CD14-positive monocyte (primary cell): Measurements from ENCODE around the gene SCN3A. TPM values are rescaled to one million over a fixed set of nuclear protein-coding genes. Genes with fewer than 3 reads are reported as not detected.

Source experiments
- DNase-seq, 3 donors: peaks; one replicate each; pipeline ENCODE4 v3.0.0-alpha.2; 2011 to 2022
- H2AFZ ChIP-seq: 2 replicates; pipeline ENCODE4 v1.6.0; 2012; ENCODE audit warnings: mild to moderate bottlenecking, low read depth, low read length, inconsistent platforms; ENCODE audit not compliant: insufficient read depth, poor library complexity, severe bottlenecking
- H3K27ac ChIP-seq, 2 donors: 1 replicate in 1 of 2; 2 replicates in 1 of 2; pipeline ENCODE4 v1.5.1; 2012 to 2013; ENCODE audit warnings: low read length in 2 of 2, control low read depth in 1 of 2, inconsistent platforms in 1 of 2, low read depth in 1 of 2, mild to moderate bottlenecking in 1 of 2
- H3K27me3 ChIP-seq, 2 donors: one replicate each; pipeline versions ENCODE4 v1.6.0 to v1.6.1; 2011 to 2013; ENCODE audit warnings: low read length in 2 of 2; ENCODE audit not compliant: control insufficient read depth in 2 of 2, insufficient read depth in 2 of 2
- H3K36me3 ChIP-seq, 2 donors: replicated peaks in 1 of 2; 1 replicate in 1 of 2; 2 replicates in 1 of 2; pipeline versions ENCODE4 v1.5.1 to v1.6.1; 2012 to 2013; ENCODE audit warnings: low read length in 2 of 2, control low read depth in 1 of 2, inconsistent platforms in 1 of 2, mild to moderate bottlenecking in 1 of 2; ENCODE audit not compliant: insufficient read depth in 2 of 2, control insufficient read depth in 1 of 2
- H3K4me1 ChIP-seq, 2 donors: 1 replicate in 1 of 2; 2 replicates in 1 of 2; pipeline versions ENCODE4 v1.5.1 to v1.6.1; 2012 to 2013; ENCODE audit warnings: low read length in 2 of 2, control low read depth in 1 of 2, inconsistent platforms in 1 of 2, mild to moderate bottlenecking in 1 of 2, moderate library complexity in 1 of 2; ENCODE audit not compliant: insufficient read depth in 2 of 2, control insufficient read depth in 1 of 2
- H3K4me2 ChIP-seq: replicated peaks from 2 replicates; pipeline ENCODE3; 2012; ENCODE audit warnings: low read length, moderate library complexity, mild to moderate bottlenecking; ENCODE audit not compliant: poor library complexity, severe bottlenecking; ENCODE audit errors: extremely low read depth
- H3K4me3 ChIP-seq, 3 experiments: fragments of 200-600 bp in 1 of 3; sonication (generic) in 1 of 3; replicated peaks in 1 of 3; 1 replicate in 2 of 3; 2 replicates in 1 of 3; pipeline ENCODE4 v1.5.1; 2011 to 2013; ENCODE audit warnings: low read length in 3 of 3, mild to moderate bottlenecking in 3 of 3, control low read depth in 2 of 3, low read depth in 2 of 3, inconsistent platforms in 1 of 3, moderate library complexity in 1 of 3
- H3K79me2 ChIP-seq: 2 replicates; pipeline ENCODE4 v1.6.0; 2012; ENCODE audit warnings: mild to moderate bottlenecking, control low read depth, inconsistent platforms, low read length, moderate library complexity; ENCODE audit not compliant: insufficient read depth
- H3K9ac ChIP-seq: 2 replicates; pipeline ENCODE4 v1.6.0; 2017; ENCODE audit warnings: low read length, mild to moderate bottlenecking; ENCODE audit not compliant: insufficient read depth, poor library complexity, severe bottlenecking
- H3K9me3 ChIP-seq, 2 donors: replicated peaks in 1 of 2; 1 replicate in 1 of 2; 2 replicates in 1 of 2; pipeline versions ENCODE4 v1.5.1 to v1.6.1; 2012 to 2013; ENCODE audit warnings: low read length in 2 of 2, control low read depth in 1 of 2; ENCODE audit not compliant: control insufficient read depth in 1 of 2, insufficient read depth in 1 of 2
- H4K20me1 ChIP-seq: 2 replicates; pipeline ENCODE4 v1.6.0; 2012; ENCODE audit warnings: mild to moderate bottlenecking, low read length, control low read depth, moderate library complexity; ENCODE audit not compliant: insufficient read depth
- H3K27ac Mint-ChIP-seq, 7 donors: one replicate each; pipeline ENCODE4 v1.8.0; 2020; ENCODE audit warnings: mild to moderate bottlenecking in 7 of 7, mixed read lengths in 7 of 7, moderate library complexity in 6 of 7, inconsistent platforms in 2 of 7
- H3K27me3 Mint-ChIP-seq, 3 donors: one replicate each; pipeline ENCODE4 v1.8.0; 2021 to 2022; ENCODE audit warnings: low read depth in 3 of 3, mild to moderate bottlenecking in 3 of 3, mixed read lengths in 3 of 3, moderate library complexity in 3 of 3, inconsistent platforms in 1 of 3
- H3K36me3 Mint-ChIP-seq, 2 donors: one replicate each; pipeline ENCODE4 v1.8.0; 2020; ENCODE audit warnings: mixed read lengths in 2 of 2, inconsistent platforms in 1 of 2, mild to moderate bottlenecking in 1 of 2
- H3K4me1 Mint-ChIP-seq: one replicate; pipeline ENCODE4 v1.8.0; 2020; ENCODE audit warnings: mild to moderate bottlenecking, mixed read lengths
- H3K4me3 Mint-ChIP-seq, 2 donors: one replicate each; pipeline ENCODE4 v1.8.0; 2020; ENCODE audit warnings: mild to moderate bottlenecking in 2 of 2, mixed read lengths in 2 of 2, moderate library complexity in 1 of 2
- H3K9me3 Mint-ChIP-seq, 7 donors: one replicate each; pipeline ENCODE4 v1.8.0; 2020 to 2022; ENCODE audit warnings: mixed read lengths in 7 of 7, mild to moderate bottlenecking in 6 of 7, moderate library complexity in 6 of 7, inconsistent platforms in 2 of 7
- WGBS: methylation state at CpG from one replicate; pipeline ENCODE4 v1.1.5; 2013; ENCODE audit warnings: missing lambda C conversion rate; ENCODE audit not compliant: insufficient coverage; 5-methylcytosine and 5-hydroxymethylcytosine counted together
- intact Hi-C, 2 donors: fragments of 100-400 bp; cut with micrococcal nuclease; formaldehyde crosslinking; loops; one replicate each; pipeline versions ENCODE4 v1.15.0 to v1.15.1; 2023
- polyA plus RNA-seq, 3 donors: library from polyadenylated mRNA; depleted of rRNA in 1 of 3; unstranded in 2 of 3; stranded (reverse) in 1 of 3; fragments of 300-500 nt in 2 of 3; fragments of >200 nt in 1 of 3; fragmentation: Illumina TruSeq in 2 of 3; gene quantifications; 1 replicate in 2 of 3; 2 replicates in 1 of 3; pipeline ENCODE4 v1.2.3, GENCODE V29; 2012 to 2021
- TF ChIP-seq, protein P1 (sequence below): fragments of 200-600 bp; IDR thresholded peaks from one replicate; pipeline ENCODE4 v1.8.0; 2022; ENCODE audit warnings: antibody characterized with exemption, mild to moderate bottlenecking

SCN3A gene
- polyA plus RNA-seq, 3 donors: 0.03 TPM; not detected in 2

DNA sequence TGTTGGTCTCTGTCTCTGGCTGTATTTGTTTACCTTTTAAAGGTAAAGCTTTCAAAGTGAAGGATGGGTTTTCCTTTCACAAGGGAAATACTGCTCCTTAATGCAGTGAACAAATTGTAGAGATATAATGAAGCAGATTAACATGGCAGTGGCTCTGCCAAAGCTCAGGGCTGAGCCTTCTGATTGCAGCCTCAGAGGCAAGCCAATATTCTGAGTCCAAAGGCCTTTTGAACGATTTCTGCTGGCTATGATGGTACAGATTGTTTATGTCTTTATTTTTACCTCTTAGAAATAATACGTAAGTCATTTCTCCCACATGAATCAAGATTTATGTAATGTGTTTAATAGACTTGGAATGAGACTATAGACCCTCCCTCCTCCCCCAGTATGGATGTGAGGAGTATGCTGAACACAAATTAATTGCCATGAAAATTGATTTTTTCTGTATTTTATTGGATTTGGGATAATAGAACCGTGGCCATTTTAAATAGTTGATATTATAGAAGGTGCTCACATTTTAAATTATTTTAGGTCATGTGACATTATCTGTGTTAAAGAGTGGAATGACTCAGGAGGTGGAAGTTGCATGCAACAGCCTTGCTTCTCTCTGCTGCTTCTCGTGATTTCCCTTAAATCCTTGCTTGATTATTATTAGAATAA, 36.1 kb upstream of the SCN3A start:
- H3K4me1 Mint-ChIP-seq: no peaks in the 10 kb centered on the region
- H3K27me3 ChIP-seq: no peaks in the 10 kb centered on the region
- peaks cover 0 to 1% (median 0%) of the 10 kb centered on the region in 7 donors for H3K9me3 Mint-ChIP-seq
- H3K79me2 ChIP-seq: no peaks in the 10 kb centered on the region
- no peak overlapping the region for H3K27ac Mint-ChIP-seq
- H2AFZ ChIP-seq: no peak overlapping the region
- no peaks in the 10 kb centered on the region for H3K36me3 Mint-ChIP-seq
- peaks cover 0 to 4% (median 2%) of the 10 kb centered on the region in 3 donors for H3K27me3 Mint-ChIP-seq
- no peak overlapping the region for H3K27ac ChIP-seq
- no peaks in the 10 kb centered on the region for H4K20me1 ChIP-seq
- H3K4me3 ChIP-seq: no peak overlapping the region
- no peak for DNase-seq
- no peak overlapping the region for H3K4me2 ChIP-seq
- TF ChIP-seq, protein P1, sequence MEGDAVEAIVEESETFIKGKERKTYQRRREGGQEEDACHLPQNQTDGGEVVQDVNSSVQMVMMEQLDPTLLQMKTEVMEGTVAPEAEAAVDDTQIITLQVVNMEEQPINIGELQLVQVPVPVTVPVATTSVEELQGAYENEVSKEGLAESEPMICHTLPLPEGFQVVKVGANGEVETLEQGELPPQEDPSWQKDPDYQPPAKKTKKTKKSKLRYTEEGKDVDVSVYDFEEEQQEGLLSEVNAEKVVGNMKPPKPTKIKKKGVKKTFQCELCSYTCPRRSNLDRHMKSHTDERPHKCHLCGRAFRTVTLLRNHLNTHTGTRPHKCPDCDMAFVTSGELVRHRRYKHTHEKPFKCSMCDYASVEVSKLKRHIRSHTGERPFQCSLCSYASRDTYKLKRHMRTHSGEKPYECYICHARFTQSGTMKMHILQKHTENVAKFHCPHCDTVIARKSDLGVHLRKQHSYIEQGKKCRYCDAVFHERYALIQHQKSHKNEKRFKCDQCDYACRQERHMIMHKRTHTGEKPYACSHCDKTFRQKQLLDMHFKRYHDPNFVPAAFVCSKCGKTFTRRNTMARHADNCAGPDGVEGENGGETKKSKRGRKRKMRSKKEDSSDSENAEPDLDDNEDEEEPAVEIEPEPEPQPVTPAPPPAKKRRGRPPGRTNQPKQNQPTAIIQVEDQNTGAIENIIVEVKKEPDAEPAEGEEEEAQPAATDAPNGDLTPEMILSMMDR: no peak
- no peaks in the 10 kb centered on the region for H3K9me3 ChIP-seq
- no peaks in the 10 kb centered on the region for H3K4me1 ChIP-seq
- H3K9ac ChIP-seq: no peak overlapping the region
- no peak overlapping the region for H3K4me3 Mint-ChIP-seq
- WGBS: no CpG with 5 or more reads among the region's 4 CpGs
- H3K36me3 ChIP-seq: no peaks in the 10 kb centered on the region
- intact Hi-C loops: no loop called here

DNA sequence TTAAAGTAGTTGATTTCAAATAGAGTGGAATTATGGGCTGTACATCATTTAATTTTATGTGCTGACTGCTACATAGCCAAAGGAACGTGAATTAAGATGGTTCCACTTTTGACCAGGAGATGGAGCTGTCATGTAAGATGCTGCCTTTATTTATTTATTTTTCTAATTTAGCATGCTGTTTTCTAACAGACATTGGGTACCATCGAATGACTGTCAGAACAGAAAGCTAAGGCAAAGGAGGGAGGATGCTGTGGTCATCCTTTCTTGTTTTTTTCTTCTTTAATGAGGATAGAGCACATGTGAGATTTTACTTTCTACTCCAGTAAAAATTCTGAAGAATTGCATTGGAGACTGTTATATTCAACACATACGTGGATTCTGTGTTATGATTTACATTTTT, 35.4 kb upstream of the SCN3A start, which contains the start of gene SCN2A:
Gene SCN2A (plus strand): TSS at position 185 of the 400 bp plus-strand sequence. CDS start 56,410 bp downstream, outside the sequence.
- no peak within 1 kb of the TSS for H3K4me3 Mint-ChIP-seq
- Histone ChIP-seq H3K4me2 (no peak within 1 kb of the TSS), H3K4me1 (no peaks in the 10 kb centered on the region), H3K79me2 (no peaks in the 10 kb centered on the region), H3K9ac (no peak within 1 kb of the TSS), H3K9me3 (no peaks in the 10 kb centered on the region), H2AFZ (no peak within 1 kb of the TSS), H3K27me3 (no peaks in the 10 kb centered on the region), H3K27ac (no peak within 1 kb of the TSS), H3K36me3 (no peaks in the 10 kb centered on the region), H3K4me3 (no peak within 1 kb of the TSS), H4K20me1 (no peaks in the 10 kb centered on the region)
- intact Hi-C loops: no loop called here
- peaks cover 0 to 4% (median 2%) of the 10 kb centered on the region in 3 donors for H3K27me3 Mint-ChIP-seq
- WGBS: no CpG with 5 or more reads among the region's 3 CpGs
- no peaks in the 10 kb centered on the region for H3K4me1 Mint-ChIP-seq
- DNase-seq: peak in 2 of 3 donors; percentile 2 to 6
- H3K9me3 Mint-ChIP-seq: peaks cover 0 to 1% (median 0%) of the 10 kb centered on the region in 7 donors
- H3K27ac Mint-ChIP-seq: peak within 1 kb of the TSS in 1 of 7 donors; percentile 13
- H3K36me3 Mint-ChIP-seq: no peaks in the 10 kb centered on the region
- TF ChIP-seq, protein P1: peak; percentile 63
